GM12878 (cell line): ENCODE data around the gene WNK1.

Source experiments
- CBFB ChIP-seq: IDR thresholded peaks from 2 replicates; pipeline ENCODE4 v1.6.1; 2016; ENCODE audit warnings: antibody characterized with exemption, low read depth
- EP300 ChIP-seq, 2 experiments: fragments of 150-350 bp in 1 of 2; IDR thresholded peaks; 2 replicates each; pipeline ENCODE4 v1.6.1; 2011 to 2012; ENCODE audit warnings: low read depth in 2 of 2, low read length in 2 of 2, borderline replicate concordance in 1 of 2, improper control_type of control experiment in 1 of 2, inconsistent platforms in 1 of 2; ENCODE audit not compliant: control insufficient read depth in 1 of 2
- JUND ChIP-seq: IDR thresholded peaks from 2 replicates; pipeline ENCODE4 v1.6.1; 2012; ENCODE audit warnings: low read depth, mild to moderate bottlenecking, low read length, improper control_type of control experiment, moderate library complexity
- NFYB ChIP-seq: IDR thresholded peaks from 2 replicates; pipeline ENCODE4 v1.6.1; 2011; ENCODE audit warnings: low read depth, mild to moderate bottlenecking, low read length, improper control_type of control experiment, moderate library complexity; ENCODE audit not compliant: insufficient read depth
- POLR2AphosphoS5 ChIP-seq: IDR thresholded peaks from 2 replicates; pipeline ENCODE4 v1.6.1; 2011; ENCODE audit warnings: mild to moderate bottlenecking, low read length, inconsistent platforms
- RAD21 ChIP-seq: IDR thresholded peaks from 2 replicates; pipeline ENCODE4 v1.6.1; 2011; ENCODE audit warnings: mild to moderate bottlenecking, low read depth, low read length, moderate library complexity; ENCODE audit not compliant: insufficient read depth
- RAD51 ChIP-seq: fragments of 450-650 bp; IDR thresholded peaks from 2 replicates; pipeline ENCODE4 v1.6.1; 2016; ENCODE audit warnings: moderate library complexity, mild to moderate bottlenecking, inconsistent platforms
- RELA ChIP-seq: fragments of 450-650 bp; IDR thresholded peaks from 2 replicates; pipeline ENCODE4 v1.8.0; 2014; ENCODE audit warnings: borderline replicate concordance; ENCODE audit not compliant: partially characterized antibody
- USF2 ChIP-seq: IDR thresholded peaks from 2 replicates; pipeline ENCODE4 v1.6.1; 2011; ENCODE audit warnings: low read depth, low read length, improper control_type of control experiment, borderline replicate concordance
- YY1 ChIP-seq: IDR thresholded peaks from 2 replicates; pipeline ENCODE4 v1.6.1; 2011; ENCODE audit warnings: low read depth, mild to moderate bottlenecking, low read length
- TF ChIP-seq, protein P1 (sequence below): fragments of 450-650 bp; IDR thresholded peaks from 2 replicates; pipeline ENCODE4 v1.6.1; 2016; ENCODE audit warnings: mild to moderate bottlenecking
- TF ChIP-seq, protein P2 (sequence below), 3 experiments: IDR thresholded peaks in 2 of 3; conservative IDR thresholded peaks in 1 of 3; 2 replicates each; pipeline ENCODE4 v1.5.1; 2011; ENCODE audit warnings: low read depth in 3 of 3, low read length in 3 of 3, mild to moderate bottlenecking in 3 of 3, control low read depth in 2 of 3, moderate library complexity in 2 of 3, inconsistent platforms in 1 of 3, mixed read lengths in 1 of 3; ENCODE audit not compliant: control insufficient read depth in 2 of 3, insufficient read depth in 1 of 3; ENCODE audit errors: extremely low read depth in 1 of 3

DNA sequence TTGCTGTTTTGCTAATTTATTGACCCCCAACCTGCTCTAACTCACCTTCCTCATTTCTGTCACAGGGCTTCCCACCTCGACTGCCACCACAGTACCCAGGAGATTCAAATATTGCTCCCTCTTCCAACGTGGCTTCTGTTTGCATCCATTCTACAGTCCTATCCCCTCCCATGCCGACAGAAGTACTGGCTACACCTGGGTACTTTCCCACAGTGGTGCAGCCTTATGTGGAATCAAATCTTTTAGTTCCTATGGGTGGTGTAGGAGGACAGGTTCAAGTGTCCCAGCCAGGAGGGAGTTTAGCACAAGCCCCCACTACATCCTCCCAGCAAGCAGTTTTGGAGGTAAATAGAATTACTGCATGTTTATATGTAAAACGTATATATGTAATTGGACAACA lies 128.3 kb downstream of the WNK1 start:
- TF ChIP-seq EP300 (IDR thresholded peaks at IDR 0.05; ENCODE audit: borderline replicate concordance in 1 of 2, control insufficient read depth in 1 of 2, low read depth in 2 of 2, low read length in 2 of 2), result no peak
- TF ChIP-seq JUND, result no peak
- no peak for TF ChIP-seq RAD21
- TF ChIP-seq, protein P1, sequence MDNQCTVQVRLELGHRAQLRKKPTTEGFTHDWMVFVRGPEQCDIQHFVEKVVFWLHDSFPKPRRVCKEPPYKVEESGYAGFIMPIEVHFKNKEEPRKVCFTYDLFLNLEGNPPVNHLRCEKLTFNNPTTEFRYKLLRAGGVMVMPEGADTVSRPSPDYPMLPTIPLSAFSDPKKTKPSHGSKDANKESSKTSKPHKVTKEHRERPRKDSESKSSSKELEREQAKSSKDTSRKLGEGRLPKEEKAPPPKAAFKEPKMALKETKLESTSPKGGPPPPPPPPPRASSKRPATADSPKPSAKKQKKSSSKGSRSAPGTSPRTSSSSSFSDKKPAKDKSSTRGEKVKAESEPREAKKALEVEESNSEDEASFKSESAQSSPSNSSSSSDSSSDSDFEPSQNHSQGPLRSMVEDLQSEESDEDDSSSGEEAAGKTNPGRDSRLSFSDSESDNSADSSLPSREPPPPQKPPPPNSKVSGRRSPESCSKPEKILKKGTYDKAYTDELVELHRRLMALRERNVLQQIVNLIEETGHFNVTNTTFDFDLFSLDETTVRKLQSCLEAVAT, result no peak
- no peak for TF ChIP-seq RAD51
- TF ChIP-seq YY1, result no peak
- no peak for TF ChIP-seq NFYB
- TF ChIP-seq, protein P2, sequence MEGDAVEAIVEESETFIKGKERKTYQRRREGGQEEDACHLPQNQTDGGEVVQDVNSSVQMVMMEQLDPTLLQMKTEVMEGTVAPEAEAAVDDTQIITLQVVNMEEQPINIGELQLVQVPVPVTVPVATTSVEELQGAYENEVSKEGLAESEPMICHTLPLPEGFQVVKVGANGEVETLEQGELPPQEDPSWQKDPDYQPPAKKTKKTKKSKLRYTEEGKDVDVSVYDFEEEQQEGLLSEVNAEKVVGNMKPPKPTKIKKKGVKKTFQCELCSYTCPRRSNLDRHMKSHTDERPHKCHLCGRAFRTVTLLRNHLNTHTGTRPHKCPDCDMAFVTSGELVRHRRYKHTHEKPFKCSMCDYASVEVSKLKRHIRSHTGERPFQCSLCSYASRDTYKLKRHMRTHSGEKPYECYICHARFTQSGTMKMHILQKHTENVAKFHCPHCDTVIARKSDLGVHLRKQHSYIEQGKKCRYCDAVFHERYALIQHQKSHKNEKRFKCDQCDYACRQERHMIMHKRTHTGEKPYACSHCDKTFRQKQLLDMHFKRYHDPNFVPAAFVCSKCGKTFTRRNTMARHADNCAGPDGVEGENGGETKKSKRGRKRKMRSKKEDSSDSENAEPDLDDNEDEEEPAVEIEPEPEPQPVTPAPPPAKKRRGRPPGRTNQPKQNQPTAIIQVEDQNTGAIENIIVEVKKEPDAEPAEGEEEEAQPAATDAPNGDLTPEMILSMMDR (IDR thresholded peaks at IDR 0.05 in 2 of 3, conservative IDR thresholded peaks at IDR 0.05 in 1 of 3; ENCODE audit: control insufficient read depth in 2 of 3, extremely low read depth in 1 of 3, insufficient read depth in 1 of 3, low read depth in 3 of 3, low read length in 3 of 3), result no peak
- no peak for TF ChIP-seq RELA
- TF ChIP-seq POLR2AphosphoS5, result no peak
- no peak for TF ChIP-seq CBFB
- TF ChIP-seq USF2, result no peak
